Activated naive CD4-positive, alpha-beta T cell treated with anti-CD3 and anti-CD28 coated beads, Interleukin-2, amount 10 ng/mL, durations not matched to agents 7 days and 5 days (primary cell): ENCODE data around the gene ENTHD1.
"Not testable (repeated sequence)": the region's sequence is repeated elsewhere in the genome, so short reads cannot be mapped to it uniquely, and the experiment has no call there.

ENCODE experiments used
- CTCF ChIA-PET: fragments of 350-600 bp; sonication (Branson Sonifier 250); formaldehyde crosslinking; loops from one replicate; lab custom pipeline; 2021; ENCODE audit warnings: antibody characterized with exemption; lab: Charles Lee
- DNase-seq: peaks from one replicate; pipeline ENCODE4 v3.0.0-alpha.2; 2020
- H3K27ac Mint-ChIP-seq: one replicate; pipeline ENCODE4 v1.8.0; 2021; ENCODE audit warnings: mild to moderate bottlenecking, moderate library complexity, mixed read lengths
- H3K27me3 Mint-ChIP-seq: one replicate; pipeline ENCODE4 v1.8.0; 2021; ENCODE audit warnings: mild to moderate bottlenecking, mixed read lengths
- H3K36me3 Mint-ChIP-seq: one replicate; pipeline ENCODE4 v1.8.0; 2021; ENCODE audit warnings: mixed read lengths
- H3K4me1 Mint-ChIP-seq: one replicate; pipeline ENCODE4 v1.8.0; 2021; ENCODE audit warnings: mixed read lengths
- H3K4me3 Mint-ChIP-seq: one replicate; pipeline ENCODE4 v1.8.0; 2021; ENCODE audit warnings: mild to moderate bottlenecking, moderate library complexity, mixed read lengths
- H3K9me3 Mint-ChIP-seq: one replicate; pipeline ENCODE4 v1.8.0; 2021; ENCODE audit warnings: mixed read lengths

ENTHD1 gene

GRCh38 chr22:39873965-39874364, 19.6 kb downstream of the ENTHD1 start:
- no peak overlapping the region for H3K27ac Mint-ChIP-seq
- no peak overlapping the region for H3K4me3 Mint-ChIP-seq
- no peak for DNase-seq
- CTCF ChIA-PET: no interaction called here
- H3K4me1 Mint-ChIP-seq: peaks cover 3% of the 10 kb centered on the region
- no peaks in the 10 kb centered on the region for H3K9me3 Mint-ChIP-seq
- no peaks in the 10 kb centered on the region for H3K36me3 Mint-ChIP-seq
- peaks cover 5% of the 10 kb centered on the region for H3K27me3 Mint-ChIP-seq

DNA sequence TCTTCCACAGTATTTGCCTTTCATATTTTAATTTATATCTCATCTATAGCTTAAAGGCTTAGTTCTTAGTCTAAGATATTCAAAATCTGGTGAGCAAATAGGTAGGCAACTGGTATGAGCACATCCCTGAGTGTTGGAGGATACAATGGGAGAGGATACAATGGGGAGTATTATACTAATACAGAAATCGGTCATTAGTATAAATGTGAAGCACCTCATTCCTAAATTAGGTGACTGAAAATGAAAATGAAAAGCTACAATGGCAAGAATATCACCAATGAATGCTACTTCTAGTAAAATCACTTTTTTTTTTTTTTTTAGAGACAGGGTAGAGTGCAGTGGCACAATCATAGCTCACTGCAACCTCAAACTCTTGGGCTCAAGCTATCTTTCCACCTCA, 21.0 kb downstream of the ENTHD1 start:
- Mint-ChIP-seq H3K4me3 (no peak overlapping the region), H3K27ac (no peak overlapping the region), H3K27me3 (peaks cover 7% of the 10 kb centered on the region), H3K36me3 (no peaks in the 10 kb centered on the region), H3K9me3 (no peaks in the 10 kb centered on the region), H3K4me1 (no peaks in the 10 kb centered on the region)
- CTCF ChIA-PET: no interaction called here
- no peak for DNase-seq

DNA sequence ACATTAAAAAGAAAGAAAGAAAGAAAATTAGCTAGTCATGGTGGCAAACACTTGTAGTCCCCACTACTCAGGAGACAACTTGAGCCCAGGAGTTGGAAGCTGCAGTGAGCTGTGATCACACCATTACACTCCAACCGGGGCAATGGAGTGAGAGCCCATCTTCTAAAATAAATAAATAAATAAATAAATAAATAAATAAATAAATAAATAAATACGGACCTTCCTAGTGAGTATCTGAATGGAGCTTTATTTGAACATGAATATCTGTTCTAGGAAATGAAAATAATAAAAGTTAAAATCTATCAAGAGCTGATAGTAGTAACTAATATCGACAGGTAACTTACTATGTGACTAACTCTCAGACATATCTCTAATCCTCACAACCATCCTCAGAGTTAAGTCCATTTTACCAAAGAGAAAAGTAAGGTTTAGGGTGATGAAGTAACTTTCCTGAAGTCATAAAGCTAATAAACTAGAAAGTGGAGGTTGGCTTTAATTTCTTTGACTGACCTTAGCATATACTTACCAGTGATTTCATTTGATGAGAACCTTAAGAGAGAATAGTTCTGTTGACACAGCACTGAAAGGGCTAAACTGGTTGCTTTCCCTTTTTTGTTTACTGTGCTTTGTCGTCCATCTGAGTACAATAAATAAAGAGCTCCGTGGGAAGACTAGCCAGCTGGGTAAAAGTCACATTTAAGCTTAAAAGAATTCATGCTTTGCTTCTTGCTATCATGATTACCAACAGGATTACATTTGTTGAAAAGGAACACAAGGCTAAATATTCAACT, 22.4 kb downstream of the ENTHD1 start:
- no peak overlapping the region for H3K27ac Mint-ChIP-seq
- no peak for DNase-seq
- H3K4me3 Mint-ChIP-seq: no peak overlapping the region
- H3K36me3 Mint-ChIP-seq: no peaks in the 10 kb centered on the region
- CTCF ChIA-PET: interaction anchor here (0.7 to 1.2 kb wide), 2 partner anchors 154 to 165 kb away, joined by 3 read pairs; no protein-coding TSS in a partner anchor
- H3K9me3 Mint-ChIP-seq: no peaks in the 10 kb centered on the region
- peaks cover 4% of the 10 kb centered on the region for H3K27me3 Mint-ChIP-seq
- no peaks in the 10 kb centered on the region for H3K4me1 Mint-ChIP-seq

- DNase-seq, H3K27me3 Mint-ChIP-seq, CTCF ChIA-PET, H3K36me3 Mint-ChIP-seq, H3K4me1 Mint-ChIP-seq, H3K4me3 Mint-ChIP-seq, H3K9me3 Mint-ChIP-seq, H3K27ac Mint-ChIP-seq: not testable (repeated sequence)
Measured at GRCh38 chr22:39869797-39870196, 23.8 kb downstream of the ENTHD1 start.

GRCh38 chr22:39868741-39869140, 24.8 kb downstream of the ENTHD1 start:
- Mint-ChIP-seq H3K27ac (no peak overlapping the region), H3K4me3 (no peak overlapping the region), H3K36me3 (no peaks in the 10 kb centered on the region), H3K27me3 (peaks cover 4% of the 10 kb centered on the region), H3K4me1 (no peaks in the 10 kb centered on the region), H3K9me3 (no peaks in the 10 kb centered on the region)
- DNase-seq: no peak
- CTCF ChIA-PET: no interaction called here

GRCh38 chr22:39859903-39860588, 33.5 kb downstream of the ENTHD1 start:
- Mint-ChIP-seq H3K9me3 (no peaks in the 10 kb centered on the region), H3K4me3 (no peak overlapping the region), H3K4me1 (peaks cover 18% of the 10 kb centered on the region), H3K27me3 (peaks cover 15% of the 10 kb centered on the region), H3K27ac (peak overlapping the region; percentile 6), H3K36me3 (no peaks in the 10 kb centered on the region)
- no peak for DNase-seq
- CTCF ChIA-PET: no interaction called here

- Mint-ChIP-seq H3K36me3 (no peaks in the 10 kb centered on the region), H3K27me3 (peaks cover 13% of the 10 kb centered on the region), H3K9me3 (no peaks in the 10 kb centered on the region), H3K4me1 (peaks cover 18% of the 10 kb centered on the region), H3K4me3 (no peak overlapping the region), H3K27ac (no peak overlapping the region)
- CTCF ChIA-PET: interaction anchor here (1.1 kb wide), 1 partner anchor 12 kb away, joined by 4 read pairs; no protein-coding TSS in a partner anchor
- no peak for DNase-seq
Measured at GRCh38 chr22:39856588-39856987, 37.0 kb downstream of the ENTHD1 start.

- no peak overlapping the region for H3K4me3 Mint-ChIP-seq
- DNase-seq: no peak
- H3K36me3 Mint-ChIP-seq: no peaks in the 10 kb centered on the region
- peaks cover 12% of the 10 kb centered on the region for H3K27me3 Mint-ChIP-seq
- no peaks in the 10 kb centered on the region for H3K4me1 Mint-ChIP-seq
- no peak overlapping the region for H3K27ac Mint-ChIP-seq
- no peaks in the 10 kb centered on the region for H3K9me3 Mint-ChIP-seq
- CTCF ChIA-PET: no interaction called here
Measured at GRCh38 chr22:39852799-39853198, 40.8 kb downstream of the ENTHD1 start.

DNA sequence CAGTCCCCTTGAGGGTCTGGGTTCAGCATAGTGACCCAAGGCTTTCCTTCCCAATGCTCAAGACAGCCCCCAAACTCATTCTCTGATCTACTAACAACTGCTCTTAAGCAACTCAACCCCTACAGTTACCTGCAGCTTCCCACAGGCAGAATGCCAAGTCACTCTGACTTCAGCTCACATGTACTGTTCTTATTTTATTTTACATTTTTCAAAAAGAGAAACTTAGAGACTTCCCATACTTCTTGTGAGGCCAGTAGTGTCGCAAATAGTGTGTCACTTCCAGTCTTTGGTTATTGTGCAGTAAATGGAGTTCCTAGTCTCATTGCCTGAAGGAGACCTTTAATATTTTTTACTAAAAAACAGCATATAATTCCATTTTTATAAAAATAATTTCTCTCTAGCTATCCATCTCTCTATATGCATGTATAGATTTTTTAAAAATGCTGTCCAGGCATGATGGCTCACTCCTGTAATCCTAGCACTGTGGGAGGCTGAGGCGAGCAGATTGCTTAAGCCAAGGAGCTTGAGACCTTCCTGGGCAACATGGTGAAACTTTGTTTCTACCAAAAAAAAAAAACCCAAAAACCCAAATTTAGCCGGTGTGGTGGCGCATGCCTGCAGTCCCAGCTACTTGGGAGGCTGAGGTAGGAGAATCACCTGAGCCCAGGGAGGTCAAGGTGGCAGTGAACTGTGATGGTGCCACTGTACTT, 41.8 kb downstream of the ENTHD1 start:
- Mint-ChIP-seq H3K4me1 (no peaks in the 10 kb centered on the region), H3K9me3 (no peaks in the 10 kb centered on the region)
- CTCF ChIA-PET: no interaction called here

DNA sequence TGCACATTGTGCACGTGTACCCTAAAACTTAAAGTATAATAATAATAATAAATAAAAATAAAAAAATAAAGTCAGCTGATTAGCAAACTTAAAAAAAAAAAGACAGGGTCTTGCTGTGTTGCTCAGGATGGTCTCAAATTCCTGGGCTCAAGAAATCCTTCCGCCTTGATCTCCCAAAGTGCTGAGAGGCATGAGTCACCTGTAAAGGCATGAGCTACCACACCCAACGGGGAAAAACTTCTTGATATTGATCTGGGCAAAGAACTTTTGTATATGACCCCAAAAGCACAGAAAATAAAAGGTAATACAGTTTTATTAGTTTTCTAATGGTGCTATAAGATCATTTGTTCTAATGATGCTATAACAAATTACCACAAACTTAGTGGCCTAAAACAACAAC, 46.1 kb downstream of the ENTHD1 start:
- H3K27me3 Mint-ChIP-seq: peaks cover 12% of the 10 kb centered on the region
- H3K9me3 Mint-ChIP-seq: no peaks in the 10 kb centered on the region
- peaks cover 5% of the 10 kb centered on the region for H3K4me1 Mint-ChIP-seq
- no peak overlapping the region for H3K27ac Mint-ChIP-seq
- H3K4me3 Mint-ChIP-seq: no peak overlapping the region
- DNase-seq: no peak
- peaks cover 1% of the 10 kb centered on the region for H3K36me3 Mint-ChIP-seq
- CTCF ChIA-PET: no interaction called here

More for the DNA sequence above, 41.8 kb downstream of the ENTHD1 start:
- H3K27ac Mint-ChIP-seq: no peak overlapping the region
- H3K4me3 Mint-ChIP-seq: no peak overlapping the region
- H3K27me3 Mint-ChIP-seq: peaks cover 12% of the 10 kb centered on the region
- H3K36me3 Mint-ChIP-seq: no peaks in the 10 kb centered on the region
- DNase-seq: no peak

DNA sequence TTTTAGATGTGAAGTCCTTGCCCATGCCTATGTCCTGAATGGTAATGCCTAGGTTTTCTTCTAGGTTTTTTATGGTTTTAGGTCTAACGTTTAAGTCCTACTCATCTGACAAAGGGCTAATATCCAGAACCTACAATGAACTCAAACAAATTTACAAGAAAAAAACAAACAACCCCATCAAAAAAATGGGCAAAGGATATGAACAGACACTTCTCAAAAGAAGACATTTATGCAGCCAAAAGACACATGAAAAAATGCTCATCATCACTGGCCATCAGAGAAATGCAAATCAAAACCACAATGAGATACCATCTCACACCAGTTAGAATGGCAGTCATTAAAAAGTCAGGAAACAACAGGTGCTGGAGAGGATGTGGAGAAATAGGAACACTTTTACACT, 47.0 kb downstream of the ENTHD1 start:
- CTCF ChIA-PET: interaction anchor here (1.2 kb wide), 1 partner anchor 89 kb away, joined by 3 read pairs; no protein-coding TSS in a partner anchor
- not testable (repeated sequence) for H3K27ac Mint-ChIP-seq

DNA sequence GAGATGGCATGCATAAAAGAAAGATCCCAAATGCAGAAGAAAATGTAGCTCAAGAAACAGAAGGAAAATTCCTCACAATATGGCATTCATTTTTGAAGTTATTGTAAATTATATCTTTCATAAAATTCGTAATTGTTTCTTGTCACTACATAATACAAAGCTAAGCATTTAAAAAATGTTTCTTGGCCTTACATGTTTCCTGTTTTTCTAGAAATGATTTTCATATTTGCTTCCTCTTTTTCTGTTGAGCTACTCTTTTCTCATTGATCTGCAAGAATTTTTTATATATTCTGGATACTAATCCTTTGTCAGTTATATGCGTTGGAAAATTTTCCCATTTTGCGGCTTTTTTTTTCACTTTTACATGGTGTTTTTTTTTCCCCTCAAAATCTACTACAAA, 48.0 kb downstream of the ENTHD1 start:
- no peak overlapping the region for H3K27ac Mint-ChIP-seq
- CTCF ChIA-PET: interaction anchor here (1.2 to 1.5 kb wide), 2 partner anchors 11 to 90 kb away, joined by 3 to 4 read pairs; no protein-coding TSS in a partner anchor
- peaks cover 1% of the 10 kb centered on the region for H3K36me3 Mint-ChIP-seq
- H3K4me1 Mint-ChIP-seq: peaks cover 5% of the 10 kb centered on the region
- H3K27me3 Mint-ChIP-seq: peaks cover 9% of the 10 kb centered on the region
- peaks cover 2% of the 10 kb centered on the region for H3K9me3 Mint-ChIP-seq
- DNase-seq: no peak
- no peak overlapping the region for H3K4me3 Mint-ChIP-seq

More for the DNA sequence above, 47.0 kb downstream of the ENTHD1 start:
- DNase-seq, H3K36me3 Mint-ChIP-seq, H3K9me3 Mint-ChIP-seq, H3K4me1 Mint-ChIP-seq, H3K4me3 Mint-ChIP-seq: not testable (repeated sequence)
- peaks cover 11% of the 10 kb centered on the region for H3K27me3 Mint-ChIP-seq

DNA sequence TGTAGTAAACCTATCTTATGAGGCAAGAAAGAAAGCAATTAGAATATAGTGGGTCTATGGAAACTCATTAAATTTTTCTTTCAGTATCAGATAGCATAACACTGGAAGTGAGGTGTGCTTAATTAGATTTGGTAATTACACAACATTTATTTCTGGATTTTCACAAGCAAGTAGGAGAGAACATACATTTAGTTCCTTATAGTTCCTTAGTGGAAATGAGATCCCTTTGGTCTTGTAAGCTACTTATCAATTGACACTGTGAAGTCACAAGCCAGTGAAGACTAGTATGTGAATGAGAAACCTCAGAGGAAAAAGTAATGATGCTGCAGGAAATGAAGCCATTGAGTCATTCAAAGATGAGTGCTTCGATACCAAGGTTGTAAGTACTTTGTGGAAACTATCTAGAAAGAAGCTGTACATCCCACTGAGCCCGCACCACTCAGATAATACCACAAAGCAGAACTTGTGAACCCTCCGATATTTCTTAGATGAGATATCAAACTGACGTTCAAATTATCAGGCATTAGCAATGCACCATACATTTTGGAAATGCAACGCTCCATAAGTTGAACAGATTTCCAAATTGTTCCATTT, 53.5 kb downstream of the ENTHD1 start:
- Mint-ChIP-seq H3K27ac (no peak overlapping the region), H3K27me3 (peaks cover 13% of the 10 kb centered on the region), H3K4me1 (peaks cover 14% of the 10 kb centered on the region), H3K4me3 (no peak overlapping the region), H3K9me3 (peaks cover 2% of the 10 kb centered on the region), H3K36me3 (peaks cover 1% of the 10 kb centered on the region)
- peak; percentile 42 for DNase-seq
- CTCF ChIA-PET: no interaction called here

DNA sequence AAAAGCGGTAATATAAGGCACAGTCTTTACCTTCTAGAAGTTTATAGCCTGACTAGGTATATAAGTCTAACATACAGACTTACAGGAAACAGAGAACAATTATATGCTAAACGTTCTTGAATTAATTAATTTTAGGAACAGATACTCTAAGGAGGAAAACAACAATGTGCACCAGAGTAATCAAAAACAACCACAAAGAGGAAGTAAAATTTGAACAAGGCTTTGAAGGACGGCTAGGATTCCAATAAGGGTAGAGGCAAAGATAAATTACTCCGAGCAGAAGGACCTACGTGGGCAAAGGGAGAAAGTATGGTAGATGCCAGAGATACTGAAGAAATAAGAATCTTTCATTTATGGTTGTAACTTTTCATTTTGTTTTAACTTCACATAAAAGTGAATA, 54.4 kb downstream of the ENTHD1 start:
- Mint-ChIP-seq H3K36me3 (peaks cover 1% of the 10 kb centered on the region), H3K27me3 (peaks cover 8% of the 10 kb centered on the region), H3K4me1 (peaks cover 14% of the 10 kb centered on the region), H3K27ac (no peak overlapping the region), H3K9me3 (peaks cover 2% of the 10 kb centered on the region), H3K4me3 (no peak overlapping the region)
- no peak for DNase-seq
- CTCF ChIA-PET: no interaction called here
